HG03460 (cell line): ENCODE results near the gene COP1.
"Not testable (repeated sequence)": the region's sequence is repeated elsewhere in the genome, so short reads cannot be mapped to it uniquely, and the experiment has no call there.

Source experiments
- ATAC-seq: cut with Tn5 transposase; IDR thresholded peaks from one replicate; pipeline ENCODE4 v1.9.1; 2021; ENCODE audit not compliant: unreplicated experiment

Gene COP1

DNA sequence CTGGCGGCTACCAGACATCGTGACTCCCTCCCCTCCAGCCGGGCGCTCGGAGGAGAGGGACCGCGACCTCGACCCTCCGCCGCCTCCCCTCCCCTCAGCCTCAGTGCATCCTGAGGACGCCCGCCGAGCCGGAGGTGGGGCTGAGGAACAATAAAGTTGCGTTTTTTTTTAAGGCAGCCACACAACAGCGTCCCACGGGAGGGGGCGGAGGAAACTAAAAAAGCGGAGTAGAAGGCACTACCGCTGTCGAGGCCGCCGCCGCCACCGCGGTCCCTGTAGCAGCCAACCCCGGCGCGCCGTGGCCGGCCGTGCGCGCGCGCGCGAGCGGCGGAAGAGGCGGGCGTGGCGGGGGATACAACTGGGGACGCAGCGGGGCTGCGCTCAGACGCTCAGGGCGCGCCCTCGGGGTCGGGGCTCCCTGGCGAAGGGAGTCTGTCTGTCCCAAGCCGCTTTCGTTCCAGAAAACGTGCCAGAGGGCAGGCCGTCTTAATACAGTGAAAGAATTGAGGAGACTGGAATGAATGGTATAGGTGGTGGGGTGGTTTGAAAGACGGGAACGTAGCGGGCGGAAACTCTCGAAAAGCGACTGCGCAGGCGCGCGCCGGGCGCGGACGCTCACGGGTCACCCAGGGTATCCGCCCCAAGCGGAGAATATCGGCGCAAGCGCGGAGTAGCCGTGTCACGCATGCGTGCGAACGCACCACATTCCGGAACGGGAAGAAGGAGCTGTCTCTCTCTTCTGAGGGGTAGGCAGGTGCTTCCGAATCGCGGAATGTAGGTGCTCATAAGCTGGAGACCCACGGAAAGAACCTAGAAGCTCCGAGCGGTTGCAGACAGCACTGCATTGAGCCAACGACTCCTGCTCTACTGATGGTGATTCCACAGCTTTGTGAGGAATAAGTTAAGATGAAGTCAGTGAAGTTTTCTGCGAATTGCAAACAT, at the start of gene COP1:
COP1 (minus strand) TSS at position 326 of the 942 bp plus-strand sequence; CDS start at position 18, 308 bp downstream.
- ATAC-seq: peak; percentile 69

DNA sequence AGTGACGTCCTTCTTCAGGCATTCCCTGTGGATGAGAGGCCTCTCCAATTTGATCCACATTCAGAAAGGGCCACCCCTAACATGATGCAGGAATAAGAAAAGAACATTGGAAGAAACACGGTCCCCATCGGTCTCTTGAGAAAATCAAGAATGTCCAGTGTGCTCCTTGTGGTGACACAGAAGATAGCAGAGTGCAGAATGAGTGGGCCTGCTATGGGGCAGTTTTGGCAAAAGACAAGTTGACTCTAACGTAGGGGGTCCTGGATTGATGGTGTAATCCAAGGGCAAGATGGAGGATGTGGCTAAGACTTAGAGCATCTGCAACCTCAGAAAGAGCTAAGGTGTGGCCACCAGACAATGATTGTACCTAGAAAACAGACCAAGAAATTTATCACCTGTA, 45.1 kb upstream of the COP1 start:
- ATAC-seq: no peak

DNA sequence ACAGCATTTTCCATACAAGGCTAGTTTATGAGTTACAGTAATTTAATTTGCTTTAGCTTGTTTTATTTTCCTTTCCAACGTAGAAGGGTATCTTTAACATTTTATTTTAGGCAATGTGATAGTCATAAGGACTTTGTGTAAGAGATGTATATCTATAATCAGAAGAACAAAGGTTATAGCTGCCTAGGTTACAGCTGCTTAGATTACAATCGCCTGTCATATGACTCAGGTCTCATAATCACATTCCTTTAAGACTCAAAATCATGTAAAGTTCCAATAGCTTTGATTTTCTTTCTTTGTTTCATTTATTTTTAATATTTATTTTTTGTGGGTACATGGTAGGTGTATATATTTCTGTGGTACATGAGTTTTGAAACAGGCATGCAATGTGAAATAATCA, 37.8 kb upstream of the COP1 start:
- no peak for ATAC-seq

DNA sequence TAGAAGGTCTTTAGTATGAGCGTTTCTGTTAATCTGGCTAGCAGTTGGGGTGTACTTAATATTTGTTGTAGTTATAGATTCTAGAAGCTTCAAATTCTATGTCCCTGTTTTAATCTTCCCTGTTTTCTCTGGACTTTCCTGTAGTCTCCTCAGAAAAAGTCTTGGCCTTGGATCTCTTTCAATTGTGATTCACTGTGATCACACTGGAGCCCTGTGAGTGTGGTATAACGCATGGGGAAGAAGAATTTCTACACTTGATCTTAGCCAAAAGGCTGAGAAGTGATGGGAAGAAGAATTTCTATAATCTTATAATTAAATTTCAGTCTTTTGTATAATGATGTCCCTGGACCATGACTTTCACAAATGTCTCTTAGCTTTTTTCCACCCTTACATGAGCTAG, 36.7 kb upstream of the COP1 start:
- ATAC-seq: no peak

DNA sequence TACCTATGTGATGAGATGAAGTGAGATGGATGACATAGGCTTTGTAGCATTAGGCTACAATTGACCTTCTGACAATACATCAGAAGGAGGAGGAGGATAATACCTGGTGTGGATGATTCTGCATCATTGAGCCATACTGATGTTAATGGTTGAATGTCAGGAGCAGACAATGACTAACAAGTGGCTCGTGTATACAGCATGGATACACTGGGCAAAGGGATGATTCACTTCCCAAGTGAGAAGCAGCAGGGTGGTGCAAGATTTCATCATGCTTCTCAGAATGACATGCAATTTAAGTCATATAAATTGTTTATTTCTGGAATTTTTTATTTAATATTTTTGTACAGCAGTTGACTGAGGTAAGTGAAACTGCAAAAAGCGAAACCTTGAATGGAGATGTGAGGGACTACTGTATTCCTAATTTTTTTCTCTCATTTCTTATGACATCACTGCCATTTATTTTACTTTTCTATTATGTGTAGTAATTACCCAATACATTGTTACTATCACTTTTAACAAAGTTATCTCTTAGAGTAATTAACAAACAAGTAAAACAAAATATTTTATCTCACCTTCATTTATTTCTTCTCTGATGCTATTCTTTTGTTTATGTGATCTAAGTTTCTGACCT, 34.4 kb upstream of the COP1 start:
- no peak for ATAC-seq

- not testable (repeated sequence) for ATAC-seq
Measured at GRCh38 chr1:176233657-176234056, 26.6 kb upstream of the COP1 start.

DNA sequence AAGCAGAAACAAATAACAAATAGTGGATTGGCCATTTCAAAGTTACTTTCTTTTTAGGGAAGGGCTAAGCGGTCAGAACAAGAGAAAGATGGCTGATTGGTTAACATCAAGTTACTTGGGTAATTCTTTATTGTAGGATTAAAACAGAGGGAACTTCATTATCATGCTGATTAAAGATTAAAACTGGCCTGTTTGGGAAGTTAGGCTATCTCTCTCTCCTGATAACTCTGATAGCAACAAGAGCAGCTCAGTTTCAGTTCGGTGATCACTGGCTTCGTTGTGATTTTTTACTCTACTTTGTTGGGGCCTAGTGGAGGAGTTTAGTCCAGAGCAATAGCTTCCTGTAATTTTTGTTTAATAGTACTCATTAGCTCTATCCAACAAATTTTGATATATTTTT, 20.5 kb upstream of the COP1 start:
- ATAC-seq: no peak

DNA sequence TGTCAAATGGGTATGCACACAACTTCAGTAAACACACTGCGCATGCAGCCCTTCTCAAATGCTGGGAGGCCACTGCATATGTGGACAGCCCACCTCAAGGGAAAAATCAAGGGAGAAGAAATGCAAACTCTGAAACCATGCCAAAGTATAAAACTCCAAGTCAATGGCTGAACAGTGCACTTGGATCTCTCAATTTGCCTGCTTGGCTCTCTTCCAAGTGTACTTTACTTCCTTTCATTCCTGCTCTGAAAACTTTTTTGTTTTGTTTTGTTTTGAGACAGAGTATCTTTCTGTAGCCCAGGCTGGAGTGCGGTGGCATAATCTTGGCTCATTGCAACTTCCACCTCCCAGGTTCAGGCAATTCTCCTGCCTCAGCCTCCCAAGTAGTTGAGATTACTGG, 18.8 kb upstream of the COP1 start:
- no peak for ATAC-seq

GRCh38 chr1:176225479-176225875, 18.4 kb upstream of the COP1 start:
- no peak for ATAC-seq

GRCh38 chr1:176222196-176222595, 15.1 kb upstream of the COP1 start:
- no peak for ATAC-seq

GRCh38 chr1:176220100-176220689, 13.1 kb upstream of the COP1 start:
- no peak for ATAC-seq

DNA sequence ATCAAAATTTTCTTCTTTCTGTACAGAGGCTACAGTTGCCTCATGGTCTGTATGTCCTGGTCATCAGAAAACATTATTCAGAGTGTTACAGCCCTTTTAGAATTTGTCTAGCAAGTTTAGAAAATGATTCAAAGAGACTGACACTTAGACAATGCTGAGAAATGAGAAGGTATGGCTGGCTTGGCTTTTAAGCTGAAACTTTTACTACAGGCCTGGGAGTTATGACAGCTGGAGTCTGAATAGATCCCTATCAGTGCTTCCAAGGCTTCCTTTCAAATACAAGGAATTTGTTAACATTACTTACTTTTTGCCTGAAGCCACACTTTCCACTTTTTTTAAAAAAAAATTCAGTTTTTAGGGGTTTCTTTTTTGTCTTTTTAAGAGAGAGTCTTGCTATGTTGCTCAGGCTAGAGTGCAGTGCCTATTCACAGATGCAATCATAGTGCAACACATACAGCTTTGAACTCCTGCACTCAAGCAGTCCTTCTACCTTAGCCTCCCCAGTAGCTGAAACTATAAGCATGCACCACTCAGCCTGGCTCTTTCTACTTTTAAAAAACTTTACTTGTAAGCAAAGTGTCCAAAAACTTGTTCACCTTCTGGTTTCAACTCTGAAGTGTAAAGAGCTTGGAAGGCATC, 10.5 kb upstream of the COP1 start:
- ATAC-seq: no peak

- no peak for ATAC-seq
Measured at GRCh38 chr1:176216031-176216430, 8.9 kb upstream of the COP1 start.

GRCh38 chr1:176211396-176212165, 4.5 kb upstream of the COP1 start:
- no peak for ATAC-seq

DNA sequence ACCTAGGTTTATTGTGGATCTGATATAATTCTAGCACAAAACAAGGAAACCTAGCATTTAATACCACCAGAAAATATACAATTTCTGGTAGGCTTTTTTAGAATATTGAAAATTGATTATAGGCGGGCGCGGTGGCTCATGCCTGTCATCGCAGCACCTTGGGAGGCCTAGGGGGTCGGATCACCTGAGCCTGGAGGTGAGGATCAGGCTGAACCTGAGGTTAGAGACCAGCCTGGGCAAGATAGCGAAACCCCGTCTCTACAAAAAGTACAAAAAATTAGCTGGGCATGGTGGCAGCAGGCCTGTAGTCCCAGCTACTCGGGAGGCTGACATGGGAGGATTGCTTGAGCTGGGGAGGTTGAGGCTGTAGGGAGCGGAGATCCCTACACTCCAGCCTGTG, 948 bp upstream of the COP1 start:
- ATAC-seq: no peak

DNA sequence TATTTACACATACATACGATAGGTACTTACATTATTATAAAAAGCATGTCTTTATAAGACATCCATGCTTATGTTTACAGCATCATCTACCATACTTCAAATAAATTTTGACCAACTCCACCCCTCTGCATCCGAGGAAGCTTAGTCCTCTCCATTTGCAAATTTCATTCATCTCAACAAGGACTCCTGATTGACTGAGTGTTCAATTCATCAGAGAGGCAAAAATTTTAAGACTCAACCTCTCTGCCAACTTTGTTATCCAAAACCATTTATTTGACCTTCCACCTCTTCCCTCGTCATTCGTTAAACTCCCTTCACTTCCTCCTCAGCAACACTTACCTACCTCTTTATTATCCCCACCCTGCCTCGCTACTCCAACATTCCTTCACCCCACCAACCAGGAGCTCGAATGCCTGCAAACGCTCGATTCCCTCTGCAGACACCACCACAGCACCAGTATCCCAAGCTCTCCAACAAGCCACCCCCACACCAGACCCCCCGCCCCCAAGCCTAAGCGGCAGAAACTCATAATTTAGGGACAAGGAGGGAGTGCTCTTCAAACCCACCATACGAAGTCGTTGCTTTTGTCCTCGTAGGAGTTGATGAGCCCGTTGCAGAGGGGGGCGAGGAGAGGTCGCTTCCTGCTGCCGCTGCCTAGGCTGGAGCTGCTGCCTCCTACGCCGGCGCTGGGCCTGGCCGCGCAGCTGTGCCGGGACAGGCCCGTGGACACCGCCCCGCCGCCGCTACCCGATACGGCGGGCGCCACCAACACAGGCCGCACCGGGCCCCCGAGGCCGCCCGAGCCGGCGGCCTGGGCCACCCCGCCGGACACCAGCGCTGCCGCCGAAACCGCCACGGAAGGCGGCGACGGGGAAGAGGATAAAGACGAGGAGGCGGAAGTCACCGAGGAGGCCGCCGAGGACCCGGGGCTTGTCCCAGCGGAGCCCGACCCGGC, 803 bp downstream of the COP1 start:
- peak; percentile 23 for ATAC-seq

DNA sequence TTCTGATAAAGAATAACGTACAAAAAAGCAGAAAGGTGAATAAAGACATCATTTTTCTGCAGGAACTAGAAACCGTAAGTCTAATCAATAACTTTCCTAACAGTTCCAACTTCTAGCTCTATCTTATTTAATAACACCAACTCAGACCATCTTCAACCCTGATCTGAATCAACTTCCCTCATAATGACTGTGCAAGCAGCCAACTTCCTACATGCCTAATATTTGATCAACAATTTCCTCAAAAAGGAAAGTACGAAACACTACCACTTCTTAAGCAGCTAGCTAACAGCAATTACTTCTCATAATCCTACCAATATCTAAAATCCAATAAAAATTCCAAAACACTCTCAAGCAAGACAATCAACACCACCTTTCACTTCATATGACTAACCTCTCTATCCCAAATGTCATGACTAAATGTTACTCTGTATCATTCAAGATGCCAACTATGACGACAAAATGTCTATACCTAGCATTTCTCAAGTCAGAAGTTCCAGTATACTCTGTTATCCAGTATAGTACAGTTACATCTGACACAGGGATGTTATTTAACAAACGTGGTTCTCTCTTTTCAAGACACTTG, 1.7 kb downstream of the COP1 start:
- no peak for ATAC-seq

- ATAC-seq: not testable (repeated sequence)
Measured at GRCh38 chr1:176204655-176205054, 2.4 kb downstream of the COP1 start.

DNA sequence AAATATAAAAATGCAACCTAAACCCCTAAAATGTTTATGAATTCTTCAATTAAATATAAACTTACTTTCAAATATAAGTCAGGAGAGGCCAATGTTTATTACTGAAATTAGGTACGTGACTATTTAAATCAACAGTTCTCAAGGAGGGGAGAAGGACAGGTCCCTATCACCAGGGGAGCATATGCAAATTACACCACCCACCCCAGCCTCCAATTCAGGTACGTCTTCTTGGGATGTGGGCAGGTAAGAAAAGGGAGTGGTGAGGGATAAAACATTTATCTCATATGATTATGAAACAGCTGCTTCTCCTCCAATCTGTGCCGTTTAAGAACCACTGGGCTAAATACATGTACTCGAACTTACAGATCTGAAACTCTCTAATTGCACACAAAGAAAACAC, 3.4 kb downstream of the COP1 start:
- no peak for ATAC-seq
